Endothelial cell of umbilical vein (primary cell): Measurements from ENCODE around the gene RTN4RL1.

Experiments
- EZH2 ChIP-seq: IDR thresholded peaks from 2 replicates; pipeline ENCODE4 v1.6.1; 2012; ENCODE audit warnings: borderline replicate concordance, low read depth, mild to moderate bottlenecking, moderate library complexity, low read length, inconsistent platforms; ENCODE audit not compliant: severe bottlenecking
- POLR2A ChIP-seq: IDR thresholded peaks from 2 replicates; pipeline ENCODE4 v1.6.1; 2012; ENCODE audit warnings: low read depth, mild to moderate bottlenecking, control low read depth, low read length
- TF ChIP-seq, protein P1 (sequence below), 2 donors: IDR thresholded peaks; 1 replicate in 1 of 2; 2 replicates in 1 of 2; pipeline ENCODE4 v1.5.1; 2011; ENCODE audit warnings: low read length in 2 of 2, mild to moderate bottlenecking in 2 of 2, moderate library complexity in 2 of 2, control low read depth in 1 of 2, inconsistent platforms in 1 of 2, low read depth in 1 of 2; ENCODE audit not compliant: insufficient read depth in 1 of 2; ENCODE audit errors: extremely low read depth in 1 of 2

DNA sequence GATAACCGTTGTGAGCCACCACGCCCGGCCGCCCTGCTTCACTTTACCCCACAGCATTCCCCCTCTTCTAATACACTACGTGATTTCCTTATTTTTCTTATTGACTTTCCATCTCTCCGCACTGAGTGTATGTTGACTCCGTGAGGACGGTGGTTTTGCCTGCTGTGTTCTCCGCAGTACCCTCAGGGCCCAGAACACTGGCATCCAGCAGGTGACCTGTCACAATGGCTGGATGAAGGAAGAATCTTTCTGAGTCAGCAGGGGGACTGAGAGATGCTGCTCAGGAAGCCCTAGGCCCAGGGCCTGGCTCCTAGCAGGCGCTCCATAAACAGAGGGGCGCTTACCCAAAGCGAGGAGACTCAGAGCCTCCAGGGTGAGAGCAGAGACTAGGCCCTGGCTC, 79.5 kb downstream of the RTN4RL1 start:
- TF ChIP-seq, protein P1, sequence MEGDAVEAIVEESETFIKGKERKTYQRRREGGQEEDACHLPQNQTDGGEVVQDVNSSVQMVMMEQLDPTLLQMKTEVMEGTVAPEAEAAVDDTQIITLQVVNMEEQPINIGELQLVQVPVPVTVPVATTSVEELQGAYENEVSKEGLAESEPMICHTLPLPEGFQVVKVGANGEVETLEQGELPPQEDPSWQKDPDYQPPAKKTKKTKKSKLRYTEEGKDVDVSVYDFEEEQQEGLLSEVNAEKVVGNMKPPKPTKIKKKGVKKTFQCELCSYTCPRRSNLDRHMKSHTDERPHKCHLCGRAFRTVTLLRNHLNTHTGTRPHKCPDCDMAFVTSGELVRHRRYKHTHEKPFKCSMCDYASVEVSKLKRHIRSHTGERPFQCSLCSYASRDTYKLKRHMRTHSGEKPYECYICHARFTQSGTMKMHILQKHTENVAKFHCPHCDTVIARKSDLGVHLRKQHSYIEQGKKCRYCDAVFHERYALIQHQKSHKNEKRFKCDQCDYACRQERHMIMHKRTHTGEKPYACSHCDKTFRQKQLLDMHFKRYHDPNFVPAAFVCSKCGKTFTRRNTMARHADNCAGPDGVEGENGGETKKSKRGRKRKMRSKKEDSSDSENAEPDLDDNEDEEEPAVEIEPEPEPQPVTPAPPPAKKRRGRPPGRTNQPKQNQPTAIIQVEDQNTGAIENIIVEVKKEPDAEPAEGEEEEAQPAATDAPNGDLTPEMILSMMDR (IDR thresholded peaks at IDR 0.05; ENCODE audit: extremely low read depth in 1 of 2, insufficient read depth in 1 of 2, low read depth in 1 of 2, low read length in 2 of 2), result no peak
- TF ChIP-seq EZH2 (no peak), POLR2A (no peak)
